ENCODE results near the gene TMEM183A.

DNA sequence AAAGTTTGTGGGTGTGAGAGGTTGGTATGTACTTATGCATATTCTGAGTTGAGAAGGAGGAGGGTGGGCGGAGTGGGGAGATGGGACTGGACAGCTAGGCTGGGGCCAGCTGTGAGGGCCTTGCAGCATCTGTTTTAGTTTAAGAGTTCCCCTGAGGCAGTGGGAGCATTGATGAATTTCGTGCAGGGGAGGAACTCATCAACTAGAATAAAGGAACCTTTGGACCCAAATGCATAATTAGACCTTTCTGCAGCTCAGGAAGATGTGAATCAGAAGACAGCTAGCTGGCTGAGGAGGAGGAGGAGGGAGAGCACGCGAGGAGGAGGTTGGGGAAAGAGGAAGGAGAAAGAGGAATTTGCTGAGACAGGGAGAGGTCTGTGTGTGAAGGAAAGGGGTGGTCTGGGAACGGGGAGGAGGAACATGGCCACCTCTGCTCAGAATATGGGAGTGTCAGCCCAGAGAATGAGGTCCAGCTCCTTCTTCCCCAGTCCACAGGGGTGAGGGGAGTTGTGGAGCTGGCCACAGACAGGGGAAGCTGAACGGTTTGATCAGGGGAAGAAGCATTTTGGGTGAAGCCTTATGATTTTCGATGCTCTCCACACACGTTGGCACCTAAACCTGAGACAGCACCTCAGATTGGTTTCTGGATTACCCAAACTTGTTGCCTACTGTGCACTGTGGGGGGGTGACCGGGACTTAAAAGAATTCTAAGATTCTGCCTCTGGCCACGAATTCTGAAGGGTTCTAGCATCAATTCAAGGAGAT, 50.9 kb downstream of the TMEM183A start:
- TF ChIP-seq, protein P1, sequence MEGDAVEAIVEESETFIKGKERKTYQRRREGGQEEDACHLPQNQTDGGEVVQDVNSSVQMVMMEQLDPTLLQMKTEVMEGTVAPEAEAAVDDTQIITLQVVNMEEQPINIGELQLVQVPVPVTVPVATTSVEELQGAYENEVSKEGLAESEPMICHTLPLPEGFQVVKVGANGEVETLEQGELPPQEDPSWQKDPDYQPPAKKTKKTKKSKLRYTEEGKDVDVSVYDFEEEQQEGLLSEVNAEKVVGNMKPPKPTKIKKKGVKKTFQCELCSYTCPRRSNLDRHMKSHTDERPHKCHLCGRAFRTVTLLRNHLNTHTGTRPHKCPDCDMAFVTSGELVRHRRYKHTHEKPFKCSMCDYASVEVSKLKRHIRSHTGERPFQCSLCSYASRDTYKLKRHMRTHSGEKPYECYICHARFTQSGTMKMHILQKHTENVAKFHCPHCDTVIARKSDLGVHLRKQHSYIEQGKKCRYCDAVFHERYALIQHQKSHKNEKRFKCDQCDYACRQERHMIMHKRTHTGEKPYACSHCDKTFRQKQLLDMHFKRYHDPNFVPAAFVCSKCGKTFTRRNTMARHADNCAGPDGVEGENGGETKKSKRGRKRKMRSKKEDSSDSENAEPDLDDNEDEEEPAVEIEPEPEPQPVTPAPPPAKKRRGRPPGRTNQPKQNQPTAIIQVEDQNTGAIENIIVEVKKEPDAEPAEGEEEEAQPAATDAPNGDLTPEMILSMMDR (IDR thresholded peaks at IDR 0.05 in 4 of 5, conservative IDR thresholded peaks at IDR 0.05 in 1 of 5) = no peak
- TF ChIP-seq POLR2A (IDR thresholded peaks at IDR 0.05) = no peak
